ENCODE measurements around the gene SPTLC3. TPM values are rescaled to one million over a fixed set of nuclear protein-coding genes. Genes with fewer than 3 reads are reported as not detected.

The SPTLC3 gene
- total RNA-seq, 1 experiment from 2014 or later = 20.3 TPM

GRCh38 chr20:13111249-13111911 is 102.6 kb downstream of the SPTLC3 start:
- no peaks in the 10 kb centered on the region for H3K27me3 Mint-ChIP-seq (ENCODE audit: insufficient read depth, unreplicated experiment)
- ChIA-PET POLR2A (interaction anchor here (0.7 kb wide), 1 partner anchor 140 kb away, joined by 3 read pairs; no protein-coding TSS in a partner anchor), CTCF (interaction anchor here (0.6 to 6.9 kb wide), 14 partner anchors 8 to 661 kb away, joined by 3 to 200 read pairs (median 4); partner anchors contain the start of gene SPTLC3)
- no peak for DNase-seq (ENCODE audit: unreplicated experiment)
- H3K4me1 Mint-ChIP-seq (ENCODE audit: insufficient read depth, unreplicated experiment) = no peaks in the 10 kb centered on the region
- H3K4me3 Mint-ChIP-seq (ENCODE audit: unreplicated experiment) = no peak overlapping the region
- H3K9me3 Mint-ChIP-seq (ENCODE audit: unreplicated experiment) = no peaks in the 10 kb centered on the region
- BruUV-seq (replicated peaks) = no TSS peak
- no peak for TF ChIP-seq CTCF (IDR thresholded peaks at IDR 0.05; ENCODE audit: unreplicated experiment)
- no peak overlapping the region for H3K27ac Mint-ChIP-seq (ENCODE audit: low read depth, unreplicated experiment)
- peaks cover 58% of the 10 kb centered on the region for H3K36me3 Mint-ChIP-seq (ENCODE audit: insufficient read depth, unreplicated experiment)
- intact Hi-C loops (cut with micrococcal nuclease) = loop anchor here (10.0 kb wide), 1 partner anchor 343 kb away; no protein-coding TSS in a partner anchor

- BruUV-seq (replicated peaks) = no TSS peak
- H3K36me3 Mint-ChIP-seq (ENCODE audit: insufficient read depth, unreplicated experiment) = peaks cover 67% of the 10 kb centered on the region
- POLR2A ChIA-PET = interaction anchor here (0.7 to 1.3 kb wide), 2 partner anchors 10 to 469 kb away, joined by 3 to 5 read pairs; no protein-coding TSS in a partner anchor
- H3K4me3 Mint-ChIP-seq (ENCODE audit: unreplicated experiment) = no peak overlapping the region
- H3K27me3 Mint-ChIP-seq (ENCODE audit: insufficient read depth, unreplicated experiment) = no peaks in the 10 kb centered on the region
- CTCF ChIA-PET = interaction anchor here (0.7 to 13.2 kb wide), 7 partner anchors 9 to 658 kb away, joined by 3 to 255 read pairs (median 9); no protein-coding TSS in a partner anchor
- no peak for TF ChIP-seq CTCF (IDR thresholded peaks at IDR 0.05; ENCODE audit: unreplicated experiment)
- H3K27ac Mint-ChIP-seq (ENCODE audit: low read depth, unreplicated experiment) = no peak overlapping the region
- H3K9me3 Mint-ChIP-seq (ENCODE audit: unreplicated experiment) = no peaks in the 10 kb centered on the region
- intact Hi-C loops (cut with micrococcal nuclease) = loop anchor here (10.0 kb wide), 1 partner anchor 341 kb away; no protein-coding TSS in a partner anchor
- DNase-seq (ENCODE audit: unreplicated experiment) = no peak
- no peaks in the 10 kb centered on the region for H3K4me1 Mint-ChIP-seq (ENCODE audit: insufficient read depth, unreplicated experiment)
Measured at GRCh38 chr20:13113731-13114130, 105.0 kb downstream of the SPTLC3 start.

GRCh38 chr20:13117200-13117599 is 108.4 kb downstream of the SPTLC3 start:
- H3K27me3 Mint-ChIP-seq (ENCODE audit: insufficient read depth, unreplicated experiment) = no peaks in the 10 kb centered on the region
- DNase-seq (ENCODE audit: unreplicated experiment) = no peak
- TF ChIP-seq CTCF (IDR thresholded peaks at IDR 0.05; ENCODE audit: unreplicated experiment) = no peak
- ChIA-PET POLR2A (interaction anchor here (0.5 kb wide), 1 partner anchor 651 kb away, joined by 3 read pairs; no protein-coding TSS in a partner anchor), CTCF (interaction anchor here (0.6 to 13.2 kb wide), 18 partner anchors 9 to 1567 kb away, joined by 3 to 255 read pairs (median 4); no protein-coding TSS in a partner anchor)
- BruUV-seq (replicated peaks) = no TSS peak
- intact Hi-C loops (cut with micrococcal nuclease) = loop anchor here (10.0 kb wide), 1 partner anchor 338 kb away; no protein-coding TSS in a partner anchor
- H3K36me3 Mint-ChIP-seq (ENCODE audit: insufficient read depth, unreplicated experiment) = peaks cover 63% of the 10 kb centered on the region
- H3K4me3 Mint-ChIP-seq (ENCODE audit: unreplicated experiment) = no peak overlapping the region
- no peaks in the 10 kb centered on the region for H3K9me3 Mint-ChIP-seq (ENCODE audit: unreplicated experiment)
- peak overlapping the region; percentile 27 for H3K27ac Mint-ChIP-seq (ENCODE audit: low read depth, unreplicated experiment)
- H3K4me1 Mint-ChIP-seq (ENCODE audit: insufficient read depth, unreplicated experiment) = peaks cover 6% of the 10 kb centered on the region

GRCh38 chr20:13118676-13119075 is 109.9 kb downstream of the SPTLC3 start:
- POLR2A ChIA-PET = interaction anchor here (0.7 to 1.3 kb wide), 3 partner anchors 39 to 428 kb away, joined by 3 to 5 read pairs (median 4); no protein-coding TSS in a partner anchor
- H3K27me3 Mint-ChIP-seq (ENCODE audit: insufficient read depth, unreplicated experiment) = no peaks in the 10 kb centered on the region
- no peak for DNase-seq (ENCODE audit: unreplicated experiment)
- CTCF ChIA-PET = interaction anchor here (0.6 to 13.2 kb wide), 72 partner anchors 8 to 761 kb away, joined by 3 to 255 read pairs (median 4); no protein-coding TSS in a partner anchor
- intact Hi-C loops (cut with micrococcal nuclease) = loop anchor here (1.0 to 10.0 kb wide), 6 partner anchors 144 to 936 kb away; no protein-coding TSS in a partner anchor
- no peaks in the 10 kb centered on the region for H3K9me3 Mint-ChIP-seq (ENCODE audit: unreplicated experiment)
- H3K4me3 Mint-ChIP-seq (ENCODE audit: unreplicated experiment) = no peak overlapping the region
- H3K27ac Mint-ChIP-seq (ENCODE audit: low read depth, unreplicated experiment) = no peak overlapping the region
- no TSS peak for BruUV-seq (replicated peaks)
- H3K4me1 Mint-ChIP-seq (ENCODE audit: insufficient read depth, unreplicated experiment) = peaks cover 6% of the 10 kb centered on the region
- TF ChIP-seq CTCF (IDR thresholded peaks at IDR 0.05; ENCODE audit: unreplicated experiment) = no peak
- H3K36me3 Mint-ChIP-seq (ENCODE audit: insufficient read depth, unreplicated experiment) = peaks cover 58% of the 10 kb centered on the region

All from MCF 10A (cell line).